ENCODE data around the gene KRT14. TPM values are rescaled to one million over a fixed set of nuclear protein-coding genes. Genes with fewer than 3 reads are reported as not detected.
A peak's percentile ranks its signal among the peaks of the same experiment; 100 is the strongest.

Gene KRT14
- total RNA-seq, 3 donors from 2014 or later, result 0.67 TPM; not detected in 2

DNA sequence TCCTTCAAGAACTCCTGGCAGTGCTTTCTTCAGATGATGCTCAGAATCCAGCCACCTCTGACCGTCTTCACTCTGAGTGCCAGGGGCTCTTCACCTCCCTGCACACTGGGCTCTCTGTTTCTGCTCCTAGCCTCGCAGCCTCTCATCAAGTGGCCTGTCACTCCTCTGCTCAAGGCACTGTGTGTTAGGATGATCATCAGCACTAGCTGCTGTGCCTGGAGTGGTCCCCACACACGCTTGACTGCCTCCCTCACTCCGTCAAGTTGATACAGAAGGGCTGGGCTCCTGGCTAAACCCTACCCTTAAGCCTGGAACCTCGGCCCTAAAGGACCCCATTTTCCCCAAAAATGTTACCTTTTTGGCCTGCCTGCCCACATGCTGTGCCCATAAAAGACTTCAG, 30.4 kb downstream of the KRT14 start:
- peaks cover 12% of the 10 kb centered on the region for H3K4me1 ChIP-seq (ENCODE audit: low read depth)
- H3K4me3 ChIP-seq, result no peak overlapping the region
- no peaks in the 10 kb centered on the region for H3K9me3 ChIP-seq
- H3K36me3 ChIP-seq (ENCODE audit: low read depth), result no peaks in the 10 kb centered on the region
- TF ChIP-seq, protein P1, sequence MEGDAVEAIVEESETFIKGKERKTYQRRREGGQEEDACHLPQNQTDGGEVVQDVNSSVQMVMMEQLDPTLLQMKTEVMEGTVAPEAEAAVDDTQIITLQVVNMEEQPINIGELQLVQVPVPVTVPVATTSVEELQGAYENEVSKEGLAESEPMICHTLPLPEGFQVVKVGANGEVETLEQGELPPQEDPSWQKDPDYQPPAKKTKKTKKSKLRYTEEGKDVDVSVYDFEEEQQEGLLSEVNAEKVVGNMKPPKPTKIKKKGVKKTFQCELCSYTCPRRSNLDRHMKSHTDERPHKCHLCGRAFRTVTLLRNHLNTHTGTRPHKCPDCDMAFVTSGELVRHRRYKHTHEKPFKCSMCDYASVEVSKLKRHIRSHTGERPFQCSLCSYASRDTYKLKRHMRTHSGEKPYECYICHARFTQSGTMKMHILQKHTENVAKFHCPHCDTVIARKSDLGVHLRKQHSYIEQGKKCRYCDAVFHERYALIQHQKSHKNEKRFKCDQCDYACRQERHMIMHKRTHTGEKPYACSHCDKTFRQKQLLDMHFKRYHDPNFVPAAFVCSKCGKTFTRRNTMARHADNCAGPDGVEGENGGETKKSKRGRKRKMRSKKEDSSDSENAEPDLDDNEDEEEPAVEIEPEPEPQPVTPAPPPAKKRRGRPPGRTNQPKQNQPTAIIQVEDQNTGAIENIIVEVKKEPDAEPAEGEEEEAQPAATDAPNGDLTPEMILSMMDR (IDR thresholded peaks at IDR 0.05), result no peak
- intact Hi-C loops (cut with DNase I, micrococcal nuclease), result loop anchor here in 1 of 2 donors (10.0 kb wide), 1 partner anchor 88 kb away; no protein-coding TSS in a partner anchor
- no peak for ATAC-seq
- no peak for DNase-seq

DNA sequence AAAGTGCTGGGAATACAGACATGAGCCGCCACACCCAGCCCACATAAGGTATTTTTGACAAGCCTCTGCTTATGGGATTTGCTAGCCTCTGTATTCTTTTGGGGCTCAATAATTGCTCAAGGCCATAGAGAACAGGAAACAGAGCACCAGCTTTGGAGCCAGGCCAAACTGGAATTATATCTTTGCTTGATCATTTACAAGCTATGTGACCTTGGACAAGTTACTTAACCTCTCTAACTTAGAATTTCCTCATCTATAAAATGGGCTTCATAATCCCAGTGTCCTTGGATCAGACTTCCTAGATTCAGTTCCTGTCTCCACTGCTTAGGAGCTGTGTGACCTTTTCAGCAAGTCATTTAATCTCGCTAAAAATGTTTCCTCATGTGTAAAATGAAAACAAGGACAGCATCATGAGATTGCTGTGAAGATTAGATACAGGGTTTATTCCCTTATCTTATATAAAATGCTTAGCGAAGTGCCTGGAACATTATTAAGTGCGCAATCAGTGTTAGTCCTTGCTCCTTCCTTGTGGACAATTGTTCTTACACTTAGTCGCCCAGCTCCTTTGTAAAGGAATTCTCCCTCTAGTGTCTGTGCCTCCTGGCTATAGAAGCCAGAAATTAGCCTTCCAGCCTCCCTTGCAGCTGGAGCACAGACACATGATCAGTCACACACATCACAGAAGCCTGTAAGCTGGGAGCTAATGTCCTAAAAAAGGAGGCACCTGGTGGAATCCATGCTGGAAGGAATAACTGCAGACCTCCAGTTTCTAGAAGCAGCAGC, 31.4 kb downstream of the KRT14 start:
- ATAC-seq (peak; percentile 87), DNase-seq (peak in 1 of 3 donors; percentile 77)
- H3K36me3 ChIP-seq (ENCODE audit: low read depth), result no peaks in the 10 kb centered on the region
- H3K9me3 ChIP-seq, result no peaks in the 10 kb centered on the region
- intact Hi-C loops (cut with DNase I, micrococcal nuclease), result loop anchor here in 1 of 2 donors (10.0 kb wide), 1 partner anchor 90 kb away; no protein-coding TSS in a partner anchor
- TF ChIP-seq, protein P1 (IDR thresholded peaks at IDR 0.05), result no peak
- peaks cover 13% of the 10 kb centered on the region for H3K4me1 ChIP-seq (ENCODE audit: low read depth)
- H3K4me3 ChIP-seq, result no peak overlapping the region

DNA sequence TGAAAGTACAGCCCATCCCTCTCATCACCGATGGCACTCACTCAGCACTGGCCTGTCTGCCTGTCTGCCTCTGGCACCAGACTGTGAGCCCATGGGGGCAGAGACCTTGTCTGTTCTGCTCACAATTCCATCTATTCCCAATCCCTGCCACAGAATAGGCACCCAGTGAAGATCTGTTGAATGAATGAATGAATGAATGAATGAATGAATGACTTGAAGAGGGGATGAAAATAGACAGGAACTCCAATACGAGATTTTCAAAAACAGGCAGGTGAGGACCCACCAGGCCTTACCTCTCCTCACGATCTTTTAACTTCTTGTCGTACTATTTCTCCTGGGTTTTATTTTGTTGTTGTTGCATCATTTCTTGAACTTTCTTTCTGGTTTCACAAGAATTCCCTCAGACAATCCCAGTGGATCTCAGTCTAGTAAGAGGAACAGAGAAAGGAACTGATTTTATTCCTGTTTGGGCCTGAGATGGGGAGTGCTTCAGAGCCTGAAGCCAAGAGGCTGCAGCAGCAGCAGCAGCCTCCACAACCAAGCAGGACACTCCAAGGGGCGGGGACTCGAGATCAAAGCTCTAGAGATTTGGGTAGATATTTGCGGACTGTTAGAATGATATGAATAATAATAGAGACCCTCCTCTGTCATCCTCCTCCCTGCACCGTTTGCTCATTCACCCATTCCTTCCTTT, 32.6 kb downstream of the KRT14 start:
- H3K4me3 ChIP-seq, result no peak overlapping the region
- DNase-seq (no peak), ATAC-seq (no peak)
- no peaks in the 10 kb centered on the region for H3K36me3 ChIP-seq (ENCODE audit: low read depth)
- intact Hi-C loops (cut with DNase I, micrococcal nuclease), result loop anchor here in 1 of 2 donors (10.0 kb wide), 1 partner anchor 91 kb away; no protein-coding TSS in a partner anchor
- H3K9me3 ChIP-seq, result no peaks in the 10 kb centered on the region
- peaks cover 15% of the 10 kb centered on the region for H3K4me1 ChIP-seq (ENCODE audit: low read depth)
- TF ChIP-seq, protein P1 (IDR thresholded peaks at IDR 0.05), result no peak

DNA sequence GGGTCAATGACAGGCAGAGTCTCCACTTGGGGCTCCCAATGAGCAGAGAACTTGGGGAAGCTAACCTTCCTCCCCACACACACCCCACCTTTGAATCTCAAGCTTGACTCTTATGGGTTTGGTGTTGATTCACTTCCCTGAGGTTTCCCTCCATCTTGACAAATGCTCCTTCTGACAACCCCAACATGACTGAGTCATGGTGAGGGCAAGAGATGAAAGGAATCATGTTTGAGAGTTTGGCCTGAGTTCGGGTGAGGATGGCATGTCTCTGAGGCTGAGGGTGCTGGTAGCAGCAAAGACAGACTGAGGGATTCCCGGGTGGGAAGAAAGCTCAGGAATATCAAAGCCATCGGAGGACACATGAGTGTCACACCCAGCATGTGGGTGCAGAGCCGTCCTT, 33.5 kb downstream of the KRT14 start:
- Histone ChIP-seq H3K4me1 (ENCODE audit: low read depth) (peaks cover 24% of the 10 kb centered on the region), H3K9me3 (no peaks in the 10 kb centered on the region), H3K36me3 (ENCODE audit: low read depth) (no peaks in the 10 kb centered on the region), H3K4me3 (no peak overlapping the region)
- TF ChIP-seq, protein P1 (IDR thresholded peaks at IDR 0.05), result no peak
- no peak for ATAC-seq
- no peak for DNase-seq
- intact Hi-C loops (cut with DNase I, micrococcal nuclease), result loop anchor here in 1 of 2 donors (10.0 kb wide), 1 partner anchor 92 kb away; no protein-coding TSS in a partner anchor

DNA sequence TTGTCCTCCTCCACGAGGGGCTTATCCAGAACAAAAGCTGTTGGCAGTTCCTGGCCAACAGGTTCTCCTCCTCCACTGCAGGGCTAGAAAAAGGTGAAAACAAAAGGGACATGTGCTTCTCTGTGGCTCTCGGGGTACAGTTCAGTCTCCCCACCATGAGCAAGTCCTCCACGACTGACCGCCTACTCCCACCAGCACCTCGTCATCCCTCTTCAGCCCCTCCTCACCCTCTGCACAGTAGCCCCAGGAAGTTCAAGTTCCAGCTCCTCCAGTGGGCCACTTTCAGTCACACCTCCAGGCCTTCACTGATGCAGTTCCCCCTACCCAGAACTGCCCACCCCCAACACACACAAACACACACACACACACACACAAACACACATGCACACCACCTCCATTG, 34.2 kb downstream of the KRT14 start:
- no peak overlapping the region for H3K4me3 ChIP-seq
- TF ChIP-seq, protein P1 (IDR thresholded peaks at IDR 0.05), result no peak
- intact Hi-C loops (cut with DNase I, micrococcal nuclease), result loop anchor here in 1 of 2 donors (10.0 kb wide), 1 partner anchor 92 kb away; no protein-coding TSS in a partner anchor

More for the DNA sequence above, 34.2 kb downstream of the KRT14 start:
- ATAC-seq, result no peak
- H3K9me3 ChIP-seq, result no peaks in the 10 kb centered on the region
- peaks cover 30% of the 10 kb centered on the region for H3K4me1 ChIP-seq (ENCODE audit: low read depth)
- H3K36me3 ChIP-seq (ENCODE audit: low read depth), result no peaks in the 10 kb centered on the region
- no peak for DNase-seq
